Mammary epithelial cell (primary cell): ENCODE results near the gene TMEM63A.
"Not testable (repeated sequence)": the region's sequence is repeated elsewhere in the genome, so short reads cannot be mapped to it uniquely, and the experiment has no call there.

Experiments
- CTCF ChIP-seq, 2 donors: IDR thresholded peaks in 1 of 2; conservative IDR thresholded peaks in 1 of 2; 2 replicates each; pipeline ENCODE4 v1.5.1; 2011 to 2012; ENCODE audit warnings: inconsistent platforms in 2 of 2, low read length in 2 of 2, mild to moderate bottlenecking in 2 of 2, control low read depth in 1 of 2, low read depth in 1 of 2; ENCODE audit not compliant: insufficient read depth in 1 of 2; ENCODE audit errors: extremely low read depth in 1 of 2
- EZH2 ChIP-seq: IDR thresholded peaks from 2 replicates; pipeline ENCODE4 v1.6.1; 2012; ENCODE audit warnings: low read length, inconsistent platforms, borderline replicate concordance

GRCh38 chr1:225801146-225801545, 81.0 kb downstream of the TMEM63A start:
- TF ChIP-seq EZH2; CTCF (conservative IDR thresholded peaks at IDR 0.05 in 1 of 2, IDR thresholded peaks at IDR 0.05 in 1 of 2; ENCODE audit: extremely low read depth in 1 of 2, insufficient read depth in 1 of 2, low read depth in 1 of 2, low read length in 2 of 2): not testable (repeated sequence)
